KMS-11 (cell line): ENCODE data around the gene TTC1.

Experiments
- H2AFZ ChIP-seq: fragments of 200-600 bp; sonication (generic); 2 replicates; pipeline ENCODE4 v1.6.1; 2016; ENCODE audit warnings: antibody characterized with exemption, mixed run types, low read depth
- H3K27ac ChIP-seq: fragments of 200-600 bp; sonication (generic); 2 replicates; pipeline ENCODE4 v1.6.1; 2016; ENCODE audit warnings: mild to moderate bottlenecking, mixed run types
- H3K27me3 ChIP-seq: fragments of 200-600 bp; sonication (generic); 2 replicates; pipeline ENCODE4 v1.6.1; 2017; ENCODE audit warnings: mild to moderate bottlenecking, low read depth, mixed run types, moderate library complexity; ENCODE audit not compliant: insufficient read depth
- H3K36me3 ChIP-seq: fragments of 200-600 bp; sonication (generic); 2 replicates; pipeline ENCODE4 v1.6.1; 2017; ENCODE audit warnings: mild to moderate bottlenecking, mixed run types; ENCODE audit not compliant: insufficient read depth
- H3K4me1 ChIP-seq: fragments of 200-600 bp; sonication (generic); 2 replicates; pipeline ENCODE4 v1.6.1; 2016; ENCODE audit warnings: mild to moderate bottlenecking, low read depth, mixed run types; ENCODE audit not compliant: poor library complexity, severe bottlenecking
- H3K4me2 ChIP-seq: fragments of 200-600 bp; sonication (generic); 2 replicates; pipeline ENCODE4 v1.7.0; 2016; ENCODE audit warnings: mild to moderate bottlenecking, mixed run types
- H3K4me3 ChIP-seq: fragments of 200-600 bp; sonication (generic); IDR thresholded peaks from 2 replicates; pipeline ENCODE4 v1.6.1; 2017; ENCODE audit warnings: low read depth, low read length, mixed read lengths; ENCODE audit not compliant: insufficient read depth
- H3K79me2 ChIP-seq: fragments of 200-600 bp; sonication (generic); 2 replicates; pipeline ENCODE4 v1.6.1; 2016; ENCODE audit warnings: low read depth, mixed run types; ENCODE audit not compliant: insufficient read depth
- H3K9ac ChIP-seq: fragments of 200-600 bp; sonication (generic); 2 replicates; pipeline ENCODE4 v1.6.1; 2016; ENCODE audit warnings: mild to moderate bottlenecking, mixed run types
- H4K20me1 ChIP-seq: fragments of 200-600 bp; sonication (generic); 2 replicates; pipeline ENCODE4 v1.6.1; 2016; ENCODE audit warnings: mild to moderate bottlenecking, mixed run types; ENCODE audit not compliant: insufficient read depth
- CTCF ChIP-seq: fragments of 200-600 bp; sonication (generic); conservative IDR thresholded peaks from 2 replicates; pipeline ENCODE4 v1.6.1; 2017; ENCODE audit warnings: low read depth, mild to moderate bottlenecking, antibody characterized with exemption, low read length, moderate library complexity, mixed read lengths

TTC1 gene

GRCh38 chr5:159992566-159992965 lies 16.4 kb upstream of the TTC1 start:
- Histone ChIP-seq H3K9ac (no peak overlapping the region), H2AFZ (no peak overlapping the region), H3K4me3 (no peak overlapping the region), H3K4me2 (no peak overlapping the region), H3K79me2 (no peaks in the 10 kb centered on the region), H3K4me1 (peaks cover 8% of the 10 kb centered on the region), H3K27me3 (no peaks in the 10 kb centered on the region), H3K27ac (no peak overlapping the region), H3K36me3 (no peaks in the 10 kb centered on the region), H4K20me1 (no peaks in the 10 kb centered on the region)
- TF ChIP-seq CTCF: no peak

- no peak overlapping the region for H3K4me2 ChIP-seq
- no peak overlapping the region for H3K4me3 ChIP-seq
- no peak overlapping the region for H2AFZ ChIP-seq
- no peaks in the 10 kb centered on the region for H3K27me3 ChIP-seq
- no peaks in the 10 kb centered on the region for H3K36me3 ChIP-seq
- H3K79me2 ChIP-seq: no peaks in the 10 kb centered on the region
- H3K27ac ChIP-seq: no peak overlapping the region
- peaks cover 6% of the 10 kb centered on the region for H3K4me1 ChIP-seq
- H4K20me1 ChIP-seq: no peaks in the 10 kb centered on the region
- H3K9ac ChIP-seq: no peak overlapping the region
- no peak for TF ChIP-seq CTCF
Measured at GRCh38 chr5:159993194-159993593, 15.7 kb upstream of the TTC1 start.

- no peaks in the 10 kb centered on the region for H3K79me2 ChIP-seq
- no peaks in the 10 kb centered on the region for H3K36me3 ChIP-seq
- no peak overlapping the region for H3K27ac ChIP-seq
- H3K9ac ChIP-seq: no peak overlapping the region
- H3K4me3 ChIP-seq: no peak overlapping the region
- no peak overlapping the region for H3K4me2 ChIP-seq
- no peaks in the 10 kb centered on the region for H3K27me3 ChIP-seq
- no peak for TF ChIP-seq CTCF
- H4K20me1 ChIP-seq: no peaks in the 10 kb centered on the region
- no peak overlapping the region for H2AFZ ChIP-seq
- H3K4me1 ChIP-seq: peaks cover 6% of the 10 kb centered on the region
Measured at GRCh38 chr5:159995907-159996306, 13.0 kb upstream of the TTC1 start.

- H3K27ac ChIP-seq: no peak overlapping the region
- H3K79me2 ChIP-seq: no peaks in the 10 kb centered on the region
- no peaks in the 10 kb centered on the region for H3K4me1 ChIP-seq
- H3K36me3 ChIP-seq: no peaks in the 10 kb centered on the region
- H4K20me1 ChIP-seq: no peaks in the 10 kb centered on the region
- H2AFZ ChIP-seq: no peak overlapping the region
- no peak for TF ChIP-seq CTCF
- H3K27me3 ChIP-seq: no peaks in the 10 kb centered on the region
- H3K4me3 ChIP-seq: no peak overlapping the region
- no peak overlapping the region for H3K9ac ChIP-seq
- no peak overlapping the region for H3K4me2 ChIP-seq
Measured at GRCh38 chr5:160001457-160001856, 7.5 kb upstream of the TTC1 start.
